ENCODE results near the gene RALGAPA2.

The RALGAPA2 gene

DNA sequence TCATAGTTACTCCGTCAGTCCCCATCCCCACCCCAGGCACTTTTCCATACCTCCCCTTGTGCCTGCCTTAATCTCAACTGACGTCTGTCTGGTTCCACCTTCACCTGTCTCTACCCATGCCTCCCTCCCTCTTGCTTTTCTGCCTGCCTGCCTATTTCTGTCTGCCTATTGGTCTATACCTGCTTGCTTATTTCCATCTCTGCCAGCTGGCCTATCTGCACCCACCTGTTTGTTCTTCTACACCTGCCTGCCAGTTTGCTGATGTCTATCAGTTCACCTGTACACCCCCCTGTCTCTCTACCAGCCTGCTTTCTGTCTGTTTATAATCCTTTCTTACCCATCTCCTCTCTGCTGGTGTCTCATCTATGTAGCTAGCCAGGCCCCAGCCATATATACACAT lies 87.5 kb downstream of the RALGAPA2 start:
- no peak for DNase-seq

DNA sequence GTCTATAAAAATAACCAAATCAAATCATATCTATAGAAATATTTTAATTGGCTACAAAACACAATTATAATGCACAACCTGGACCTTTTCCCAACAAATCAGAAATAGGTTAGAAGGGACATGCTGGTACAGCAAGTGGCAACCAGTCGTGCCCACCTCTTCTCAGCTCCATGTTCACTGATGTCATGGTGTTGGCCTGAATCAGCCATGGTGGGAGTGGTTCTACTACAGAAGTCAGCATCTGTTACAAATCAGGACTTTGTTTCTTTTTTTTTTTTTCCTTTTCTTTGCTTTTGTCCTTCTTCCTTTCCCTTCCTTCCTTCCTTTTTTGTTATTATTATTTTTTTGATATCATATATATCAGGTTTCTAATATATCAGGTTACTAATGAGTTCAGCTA lies 91.2 kb downstream of the RALGAPA2 start:
- DNase-seq, result no peak

DNA sequence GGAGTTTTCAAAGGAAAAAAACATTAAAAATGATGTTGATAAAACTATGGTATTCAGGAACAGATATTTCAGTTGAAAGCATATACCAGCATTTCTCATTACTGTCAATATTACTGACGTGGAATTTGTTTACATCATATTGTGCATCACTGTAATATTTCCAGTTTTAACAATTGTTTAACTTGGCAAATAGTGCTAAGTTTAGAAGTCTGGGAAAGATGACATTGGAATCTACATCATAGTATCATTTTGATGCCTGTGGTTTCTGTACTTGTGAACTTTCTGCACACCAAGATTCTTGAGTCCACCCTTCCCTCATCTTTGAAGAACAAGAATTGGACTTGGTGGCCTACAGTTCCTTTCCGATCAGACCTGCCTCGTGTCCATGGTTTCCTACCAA lies 98.1 kb downstream of the RALGAPA2 start:
- DNase-seq, result no peak

DNA sequence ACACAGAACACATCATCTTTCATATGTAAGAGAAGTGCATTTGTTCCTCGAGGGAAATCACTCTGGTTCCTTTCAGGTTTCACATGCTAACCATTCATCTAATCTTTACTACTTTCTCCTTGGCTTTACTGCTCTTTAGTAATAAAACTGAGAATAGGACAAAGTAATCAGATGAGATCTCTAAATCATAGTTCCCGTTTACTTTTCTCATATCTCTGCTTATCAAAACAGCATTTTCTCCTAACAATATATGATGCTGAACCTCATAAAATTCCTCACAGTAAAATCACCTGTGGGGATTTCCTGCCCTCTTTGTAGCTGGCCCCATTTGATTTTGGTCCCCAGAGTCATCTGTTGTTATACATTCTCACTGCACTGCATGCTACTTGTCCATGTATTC lies 100.2 kb downstream of the RALGAPA2 start:
- no peak for DNase-seq

DNA sequence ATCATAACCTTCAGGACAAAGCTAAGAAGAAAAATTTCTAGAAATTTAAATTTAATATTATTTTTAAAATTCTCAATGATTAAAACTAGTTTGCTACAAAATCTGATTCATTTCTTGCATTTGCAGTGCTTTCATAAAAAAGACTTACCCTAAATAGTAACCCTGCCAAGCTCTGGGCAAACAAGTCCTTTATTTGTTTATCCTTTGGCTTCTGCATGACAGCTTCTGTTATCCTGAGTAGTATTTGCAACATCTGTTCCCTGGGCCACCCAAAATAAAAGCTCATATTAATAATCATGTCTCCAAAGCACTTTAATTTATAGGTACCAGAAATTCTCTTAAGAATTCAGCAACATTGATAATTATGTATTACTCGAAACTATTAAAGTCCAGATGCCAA lies 101.3 kb downstream of the RALGAPA2 start:
- no peak for DNase-seq

DNA sequence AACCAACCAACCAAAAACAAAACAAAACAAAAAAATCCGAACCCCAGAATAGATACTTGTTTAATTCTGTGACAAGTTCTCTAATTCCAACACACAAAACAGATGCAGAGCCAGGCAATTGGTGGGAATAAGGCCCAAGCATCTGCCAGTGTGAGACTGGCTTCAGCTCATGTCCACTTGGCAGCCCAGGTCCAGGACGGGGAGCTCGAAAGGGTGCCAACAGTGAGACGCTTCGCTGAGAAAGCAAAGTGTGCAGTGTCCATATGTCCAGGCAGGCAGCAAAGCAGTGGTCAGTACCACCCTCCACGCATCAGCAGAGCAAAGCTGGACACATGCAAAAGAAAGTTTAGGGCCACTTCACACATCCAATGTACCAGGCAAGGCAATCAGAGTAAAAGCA lies 102.9 kb downstream of the RALGAPA2 start:
- DNase-seq, result no peak

DNA sequence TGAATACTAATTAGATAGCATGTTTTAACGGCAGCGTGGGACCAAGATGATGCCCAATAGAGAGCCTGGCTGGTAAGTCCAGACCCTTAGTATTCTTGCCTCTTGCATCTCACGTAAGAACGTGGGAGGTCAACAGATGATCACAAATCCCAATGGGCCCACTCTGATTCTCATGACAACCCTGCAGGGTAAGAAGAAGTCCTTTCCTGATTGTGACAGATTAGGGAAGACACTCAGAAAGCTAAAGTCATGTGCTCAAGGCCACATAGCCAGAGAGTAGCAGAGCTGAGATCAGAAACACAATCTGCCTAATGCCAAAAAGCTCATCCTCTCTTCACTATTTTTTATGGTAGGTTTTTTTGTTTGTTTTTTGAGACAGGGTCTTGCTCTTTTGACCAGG lies 103.8 kb downstream of the RALGAPA2 start:
- no peak for DNase-seq

DNA sequence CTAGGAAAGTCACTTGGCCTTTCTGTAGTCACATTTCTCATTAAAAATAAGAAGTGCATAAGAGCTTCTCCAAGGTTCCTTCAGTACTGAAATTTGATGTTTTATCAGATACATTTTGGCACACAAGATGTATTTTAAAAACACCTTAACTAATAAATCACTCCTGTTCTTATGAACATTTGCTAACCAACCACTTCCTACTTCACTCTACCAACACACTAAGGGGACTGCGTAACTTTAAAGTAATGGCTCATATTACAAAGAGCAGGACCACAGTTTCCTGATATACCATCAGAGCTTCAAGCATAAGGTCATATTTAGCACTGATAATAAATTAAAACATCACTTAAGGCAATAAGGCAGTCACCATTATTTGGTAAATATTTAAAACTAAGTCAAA lies 104.4 kb downstream of the RALGAPA2 start:
- no peak for DNase-seq

DNA sequence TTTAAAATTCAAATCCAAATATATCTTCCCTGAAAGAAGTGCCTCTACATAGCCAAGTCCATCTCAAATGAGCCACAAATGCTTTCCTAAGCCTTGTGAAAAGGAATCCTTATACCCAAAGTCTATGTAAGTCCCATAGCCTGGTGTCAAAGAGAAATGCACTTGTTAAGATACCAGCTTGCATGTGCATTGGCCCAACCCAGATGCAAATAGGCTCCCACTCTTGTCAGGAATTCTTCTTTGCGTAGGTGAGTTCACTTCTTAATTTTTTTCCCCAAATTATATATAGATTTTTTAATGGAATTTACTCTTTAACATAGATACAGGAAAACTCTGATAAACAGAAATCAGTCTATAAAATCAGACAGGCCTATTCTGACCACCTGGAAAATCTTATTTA lies 105.6 kb downstream of the RALGAPA2 start:
- DNase-seq, result no peak

DNA sequence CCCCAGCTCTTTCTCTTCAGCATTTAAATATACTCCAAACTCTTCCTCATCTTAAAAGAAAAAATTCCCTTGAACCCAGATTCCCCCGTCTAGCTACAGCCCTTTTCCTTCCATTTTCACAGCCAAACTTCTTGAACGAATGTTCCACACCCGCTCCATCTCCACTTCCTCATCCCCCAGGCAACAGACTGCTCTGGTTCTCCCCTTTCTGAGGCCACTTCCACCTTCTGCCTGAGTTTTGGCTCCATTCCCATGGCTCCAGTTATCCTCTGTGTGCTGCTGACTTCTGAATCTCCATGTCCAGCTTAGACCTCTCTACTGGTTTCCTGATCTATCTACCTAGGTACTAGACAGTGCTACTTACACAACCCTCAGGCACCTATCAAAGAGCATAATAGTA lies 106.4 kb downstream of the RALGAPA2 start:
- DNase-seq, result no peak

DNA sequence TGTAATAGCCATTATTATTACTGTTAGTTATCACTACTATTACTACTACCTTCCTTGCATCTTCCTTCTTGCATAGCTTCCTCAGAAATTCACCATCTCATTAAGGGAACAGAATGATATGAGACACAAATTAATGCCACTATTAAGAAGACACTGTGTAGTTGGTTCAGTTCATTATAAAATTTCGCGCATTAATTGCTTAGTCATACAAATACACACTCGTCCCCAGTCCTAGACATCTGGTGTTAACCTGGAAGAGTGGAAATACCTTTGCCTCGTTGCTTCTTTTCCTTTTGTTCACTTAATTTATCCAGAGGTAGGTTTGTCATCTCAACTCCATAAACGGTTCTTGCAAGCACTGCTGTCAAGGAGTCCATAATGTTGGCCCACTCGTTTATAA lies 107.5 kb downstream of the RALGAPA2 start:
- DNase-seq, result no peak

DNA sequence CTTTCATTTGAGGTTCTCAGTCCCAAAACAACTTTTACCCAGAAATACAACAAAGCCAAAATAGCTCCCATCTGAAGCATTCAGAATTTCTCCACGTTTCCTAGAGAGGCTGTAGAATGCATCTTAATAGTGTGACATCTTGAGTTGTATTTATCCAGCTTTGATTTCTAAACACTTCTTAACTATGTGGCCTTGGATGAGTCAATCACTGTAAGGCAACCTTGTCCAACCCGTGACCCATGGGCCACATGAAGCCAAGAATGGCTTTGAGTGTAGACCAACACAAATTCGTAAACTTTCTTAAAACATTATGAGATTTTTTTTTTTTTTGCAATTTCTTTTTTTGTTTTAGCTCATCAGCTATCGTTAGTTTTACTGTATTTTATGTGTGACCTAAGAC lies 108.1 kb downstream of the RALGAPA2 start:
- no peak for DNase-seq

DNA sequence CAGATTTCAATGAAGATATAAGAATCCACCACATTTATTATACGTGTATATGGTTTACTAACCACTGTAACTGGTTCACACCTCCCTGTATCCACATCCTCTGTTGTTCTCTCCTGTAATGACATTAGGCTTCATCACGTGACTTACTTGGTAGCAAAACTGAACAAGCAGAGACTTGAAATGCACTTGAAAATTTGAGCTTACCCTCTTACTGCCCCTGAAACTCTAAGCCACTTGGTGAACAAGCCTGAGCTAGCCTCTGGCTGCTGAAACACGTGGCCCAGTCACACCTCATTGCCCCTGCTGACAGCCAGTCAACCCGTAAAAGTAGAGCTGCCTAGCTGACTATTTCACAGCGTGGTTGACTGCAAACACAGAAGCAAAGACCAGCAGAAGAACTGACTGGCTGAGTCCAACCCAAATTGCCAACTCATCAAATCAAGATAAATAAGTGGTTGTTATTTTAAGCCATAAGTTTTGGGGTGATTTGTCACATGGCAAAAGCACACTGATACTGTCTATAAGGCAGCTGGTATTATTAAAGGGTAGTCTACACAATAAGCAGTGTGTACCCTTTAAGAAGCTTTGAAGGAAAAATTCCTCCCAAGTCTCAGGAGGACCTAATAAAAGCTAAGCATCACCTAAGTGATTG lies 109.0 kb downstream of the RALGAPA2 start:
- DNase-seq, result peak; percentile 51

DNA sequence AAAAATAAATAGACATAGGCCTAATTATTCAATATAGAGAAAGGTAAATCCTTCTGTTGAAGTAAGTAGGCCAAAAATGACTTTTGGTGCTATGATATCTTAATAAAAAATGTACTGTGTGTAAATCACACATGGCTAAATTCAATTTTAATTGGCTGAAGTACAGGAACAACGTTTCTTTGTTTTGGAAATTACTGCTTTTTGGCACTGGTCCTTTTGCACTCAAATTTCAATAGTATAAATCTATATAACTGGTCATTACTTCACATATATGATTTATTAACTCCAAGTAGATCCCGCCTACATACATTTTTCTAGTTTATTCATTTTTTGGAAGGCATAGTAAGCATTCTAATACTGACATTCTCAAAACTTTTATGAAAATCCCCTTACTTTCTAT lies 114.5 kb downstream of the RALGAPA2 start:
- DNase-seq, result no peak

DNA sequence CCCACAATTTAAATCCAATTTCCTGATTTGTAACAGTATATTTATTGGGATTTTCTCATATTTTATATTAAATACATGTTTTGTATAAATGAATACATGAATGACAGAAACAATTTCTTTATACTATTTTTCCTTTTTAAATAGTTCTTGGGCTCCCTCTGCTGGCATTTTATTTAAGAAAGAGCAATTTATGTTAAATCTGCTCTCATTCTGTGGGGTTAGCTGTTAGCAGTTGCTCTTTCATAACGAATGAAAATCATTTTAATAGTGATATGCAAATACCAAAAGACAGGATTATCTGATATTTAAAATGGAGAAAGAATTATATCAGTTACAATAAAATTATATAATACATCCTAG lies 118.3 kb downstream of the RALGAPA2 start:
- DNase-seq, result no peak

DNA sequence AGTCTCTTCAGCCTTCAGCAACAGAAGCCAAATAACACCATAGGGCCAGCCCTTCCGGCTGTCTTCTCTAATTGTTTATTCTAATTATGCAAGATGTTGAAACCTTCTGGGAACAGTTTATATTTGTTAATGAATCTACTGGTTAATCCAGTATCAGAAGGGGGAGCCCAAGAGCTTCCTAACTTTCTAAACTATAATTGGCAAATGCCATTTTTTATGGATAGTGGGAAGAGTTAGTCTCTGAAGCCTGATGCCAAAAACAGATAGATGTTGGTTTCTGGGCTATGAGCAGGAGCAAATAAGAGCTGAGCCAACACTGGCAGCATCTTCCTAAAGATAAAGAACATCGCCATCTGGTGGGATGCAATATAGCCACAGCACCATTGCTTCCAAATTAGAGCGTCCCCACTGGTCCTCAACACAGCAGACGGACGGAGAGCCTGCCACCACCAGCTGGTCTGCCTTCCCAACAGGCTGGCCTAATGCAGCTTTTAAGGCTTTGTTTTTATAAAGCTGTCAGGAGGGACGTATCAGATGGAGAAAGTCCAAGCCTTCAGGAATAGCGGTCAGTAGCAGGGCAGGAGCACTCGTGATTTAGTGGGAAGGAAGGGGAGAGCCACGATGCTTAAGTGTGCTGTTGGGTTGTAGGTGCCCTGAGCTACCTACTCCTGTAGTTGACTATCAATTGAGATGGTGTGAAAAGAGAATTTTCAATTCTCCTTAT lies 118.8 kb downstream of the RALGAPA2 start:
- DNase-seq, result no peak

DNA sequence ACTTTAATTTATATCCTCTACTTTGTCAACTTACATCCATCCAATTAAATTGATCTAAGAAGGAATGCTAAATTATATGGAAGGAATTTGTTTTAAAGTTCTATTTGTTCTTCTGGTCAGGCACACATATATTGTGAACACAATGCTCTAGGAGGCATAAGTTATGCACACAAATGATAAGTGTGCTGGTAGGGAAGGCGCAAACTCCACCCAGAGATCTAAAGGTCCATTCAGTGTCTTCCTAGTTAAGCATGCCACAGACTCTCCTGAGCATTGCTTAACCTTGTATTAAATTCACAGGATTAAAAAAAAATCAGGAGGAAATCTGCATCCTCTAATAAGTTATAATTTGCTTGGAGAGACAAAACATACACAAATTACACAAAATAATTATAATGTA lies 127.3 kb downstream of the RALGAPA2 start:
- DNase-seq, result no peak

DNA sequence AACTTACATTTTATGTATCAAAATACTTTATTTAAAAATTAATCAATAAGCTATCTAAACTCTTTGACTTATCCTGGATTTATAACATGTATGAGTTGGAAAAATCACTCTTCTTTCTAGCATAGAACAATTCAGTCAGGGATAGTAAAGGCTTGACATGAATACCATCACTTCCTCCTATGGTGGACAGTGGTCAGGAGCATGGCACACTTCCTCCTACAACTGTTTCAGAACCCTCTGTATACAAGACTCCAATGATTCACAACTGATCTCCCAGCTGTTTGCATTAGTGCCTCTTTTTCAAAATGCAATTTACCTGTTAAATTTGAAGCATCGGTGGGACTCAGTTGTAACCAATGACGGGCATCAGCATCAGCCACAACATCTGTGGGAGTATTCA lies 129.7 kb downstream of the RALGAPA2 start:
- DNase-seq, result no peak

DNA sequence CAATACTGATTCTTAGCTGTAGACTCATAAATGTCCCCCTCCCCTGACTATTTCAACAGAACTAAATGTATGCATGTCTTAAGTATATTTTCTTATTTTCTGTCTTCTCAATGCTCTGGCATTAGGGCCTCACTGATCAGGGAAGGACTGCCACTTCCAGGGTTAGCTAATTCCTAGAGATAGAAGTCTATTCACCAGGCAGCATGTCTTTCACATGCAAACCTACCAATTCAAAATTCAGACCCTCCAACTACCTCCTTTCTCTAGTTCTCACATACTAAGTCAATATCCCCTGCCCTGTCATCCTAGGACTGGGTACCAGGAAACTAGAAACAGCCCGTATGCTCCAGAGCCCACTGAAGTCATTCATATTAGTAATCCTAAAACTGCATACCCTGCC lies 132.3 kb downstream of the RALGAPA2 start:
- no peak for DNase-seq

DNA sequence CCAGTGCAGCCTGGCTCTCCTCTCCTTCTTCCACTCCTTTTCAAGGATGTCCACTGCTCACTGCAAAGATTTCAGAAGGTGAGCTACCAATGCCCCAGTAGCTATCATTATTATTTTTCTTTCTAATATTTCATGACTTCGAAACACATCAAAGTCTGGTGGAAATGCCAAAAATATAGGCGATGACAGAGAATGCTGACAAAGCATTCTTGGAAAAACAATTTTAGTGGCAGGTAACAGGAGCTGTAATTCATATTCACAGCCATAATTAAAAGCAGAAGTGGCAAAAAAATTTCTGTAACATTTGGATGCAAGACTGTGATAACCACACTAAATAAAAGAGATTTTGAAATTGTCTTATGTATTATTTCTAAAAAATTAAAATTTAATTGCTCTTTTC lies 133.6 kb downstream of the RALGAPA2 start:
- no peak for DNase-seq

DNA sequence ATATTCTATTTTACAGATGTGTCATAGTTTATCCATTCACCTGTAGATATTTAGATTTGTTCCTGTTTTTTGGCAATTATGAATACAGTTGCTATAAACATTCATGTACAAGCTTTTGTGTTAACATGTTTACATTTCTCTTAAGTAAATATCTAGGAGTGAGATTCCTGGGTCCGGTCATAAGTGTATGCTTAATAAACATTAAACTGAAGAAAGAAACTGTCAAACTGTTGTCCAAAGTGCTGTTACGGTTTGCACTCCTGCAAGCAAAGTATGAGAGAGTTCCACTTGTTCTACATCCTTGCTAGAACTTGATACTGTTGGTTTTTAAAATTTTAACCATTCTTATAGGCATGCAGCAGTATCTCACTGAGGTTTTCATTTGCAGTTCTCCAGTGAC lies 138.6 kb downstream of the RALGAPA2 start:
- DNase-seq, result no peak

DNA sequence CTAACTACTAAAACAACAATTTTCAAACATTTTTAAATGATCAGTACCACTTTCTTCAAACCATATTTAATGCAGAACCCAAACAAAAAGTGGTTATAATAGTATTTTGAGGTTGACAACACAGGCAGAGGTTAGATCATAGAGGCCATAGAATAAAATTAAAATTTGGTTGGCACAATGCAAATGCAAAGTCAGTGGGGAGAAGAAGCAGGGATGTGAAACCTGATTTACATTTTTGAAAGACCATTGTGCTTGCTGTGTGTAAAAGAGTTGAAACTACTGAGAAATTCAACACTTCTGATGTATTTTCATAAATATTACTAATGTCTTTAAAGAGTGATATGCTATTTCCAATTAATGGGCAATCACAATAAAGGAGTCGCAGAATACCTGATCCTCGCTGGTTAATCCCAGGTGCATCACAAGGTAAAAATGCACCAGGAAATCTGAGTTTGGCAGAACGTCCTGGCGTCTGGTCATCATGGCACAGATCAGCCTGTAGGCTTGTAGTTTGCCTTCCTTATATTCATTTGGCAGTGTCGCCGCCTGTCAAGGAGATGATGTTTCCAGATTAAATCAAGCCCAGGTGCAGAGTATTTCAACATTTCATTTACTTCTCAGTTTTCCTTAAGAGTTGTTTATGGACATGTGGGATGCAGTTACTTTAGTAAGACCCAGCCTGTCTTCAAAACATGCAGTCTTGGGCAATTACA lies 141.2 kb downstream of the RALGAPA2 start:
- no peak for DNase-seq

DNA sequence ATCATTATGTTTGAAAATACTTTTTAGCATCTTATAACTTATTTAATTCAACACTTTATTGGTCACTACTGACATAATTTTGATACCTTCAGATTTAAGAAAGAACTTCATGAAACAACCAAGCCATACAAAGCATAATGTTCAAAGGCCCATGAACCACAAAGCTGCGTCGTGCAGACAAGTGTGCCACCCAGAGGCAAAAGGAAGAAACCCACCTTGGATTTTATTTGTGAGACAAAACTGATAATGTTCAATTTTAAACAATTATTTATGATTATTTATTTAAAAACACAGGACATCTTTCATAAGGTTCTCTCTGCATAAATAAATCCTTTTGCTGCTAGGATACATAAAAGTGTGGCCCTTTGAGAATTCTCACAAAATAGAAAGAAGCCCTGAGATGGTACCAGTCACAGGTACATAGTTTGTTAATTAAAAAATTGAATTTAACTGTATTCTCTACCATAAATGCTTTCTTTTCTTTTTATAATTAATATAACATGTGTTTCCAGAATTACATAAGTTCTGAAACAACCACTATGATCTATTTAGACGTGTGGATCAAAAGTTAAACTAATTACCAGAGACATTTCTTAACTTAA lies 143.7 kb downstream of the RALGAPA2 start:
- DNase-seq, result peak; percentile 20

DNA sequence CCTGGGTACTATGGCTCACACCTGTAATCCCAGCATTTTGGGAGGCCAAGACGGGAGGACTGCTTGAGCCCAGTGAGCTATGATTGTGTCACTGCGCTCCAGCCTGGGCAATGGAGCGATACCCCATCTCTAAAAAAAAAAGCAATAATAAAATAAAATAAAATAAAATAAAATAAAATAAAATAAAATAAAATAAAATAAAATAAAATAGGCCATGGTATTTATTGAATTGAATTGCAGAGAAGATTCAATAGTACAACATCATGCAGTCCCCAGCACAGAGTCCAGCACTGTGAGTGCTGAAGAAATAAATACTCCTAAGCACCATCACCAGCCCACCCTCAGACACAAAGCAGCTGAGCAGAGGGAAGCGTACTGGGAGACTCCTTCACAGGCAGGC lies 144.7 kb downstream of the RALGAPA2 start:
- no peak for DNase-seq

Measured in NCI-H2107 (cell line).